GM23248 (cell line): Measurements from ENCODE around the gene LY6G6C.

ENCODE experiments used
- EZH2 ChIP-seq: fragments of 200-600 bp; sonication (generic); IDR thresholded peaks from 2 replicates; pipeline ENCODE4 v1.6.1; 2018; ENCODE audit warnings: antibody characterized with exemption, mild to moderate bottlenecking; ENCODE audit not compliant: insufficient read depth, poor library complexity, severe bottlenecking
- EZH2phosphoT487 ChIP-seq: fragments of 200-600 bp; sonication (generic); IDR thresholded peaks from 2 replicates; pipeline ENCODE4 v1.6.1; 2018; ENCODE audit warnings: antibody characterized with exemption, moderate library complexity, mild to moderate bottlenecking, low read depth; ENCODE audit not compliant: insufficient read depth

GRCh38 chr6:31693535-31693934 lies 28.0 kb downstream of the LY6G6C start:
- TF ChIP-seq EZH2 = no peak
- TF ChIP-seq EZH2phosphoT487 = no peak
